ENCODE measurements around the gene SSNA1. TPM values are rescaled to one million over a fixed set of nuclear protein-coding genes. Genes with fewer than 3 reads are reported as not detected.
"Not testable (repeated sequence)": the region's sequence is repeated elsewhere in the genome, so short reads cannot be mapped to it uniquely, and the experiment has no call there.

SSNA1 gene
- polyA plus RNA-seq, 1 donor: 53.7 TPM

GRCh38 chr9:137230705-137231371, 42.4 kb downstream of the SSNA1 start, which contains the start of gene SLC34A3:
SLC34A3 (plus strand) TSS chr9:137230901; CDS start chr9:137231703, 802 bp downstream.
- no peak for DNase-seq (ENCODE audit: low read depth)

GRCh38 chr9:137231372-137232039, 43.0 kb downstream of the SSNA1 start:
- no peak for DNase-seq (ENCODE audit: low read depth)

GRCh38 chr9:137232101-137232500, 43.6 kb downstream of the SSNA1 start:
- DNase-seq (ENCODE audit: low read depth): no peak

- DNase-seq (ENCODE audit: low read depth): no peak
Observed at GRCh38 chr9:137232510-137232909, 44.0 kb downstream of the SSNA1 start.

GRCh38 chr9:137233143-137233980, 44.9 kb downstream of the SSNA1 start:
- no peak for DNase-seq (ENCODE audit: low read depth)

- no peak for DNase-seq (ENCODE audit: low read depth)
Observed at GRCh38 chr9:137234055-137234697, 45.7 kb downstream of the SSNA1 start.

- no peak for DNase-seq (ENCODE audit: low read depth)
Observed at GRCh38 chr9:137234758-137235423, 46.4 kb downstream of the SSNA1 start.

GRCh38 chr9:137235424-137236237, 47.2 kb downstream of the SSNA1 start:
- DNase-seq (ENCODE audit: low read depth): no peak

GRCh38 chr9:137236238-137236935, 47.9 kb downstream of the SSNA1 start:
- no peak for DNase-seq (ENCODE audit: low read depth)

GRCh38 chr9:137236936-137237421, 48.5 kb downstream of the SSNA1 start:
- DNase-seq (ENCODE audit: low read depth): no peak

GRCh38 chr9:137237759-137238726, 49.6 kb downstream of the SSNA1 start:
- no peak for DNase-seq (ENCODE audit: low read depth)

- DNase-seq (ENCODE audit: low read depth): not testable (repeated sequence)
Observed at GRCh38 chr9:137239541-137240200, 51.2 kb downstream of the SSNA1 start.

Other genes starting within 250 kb of the SSNA1 start
- 41.2 TPM for gene FBXW5, start 243.9 kb upstream of the SSNA1 start, polyA plus RNA-seq (ENCODE audit: insufficient read length)
- 0.32 TPM for gene C8G, start 243.4 kb upstream of the SSNA1 start, polyA plus RNA-seq (ENCODE audit: insufficient read length)
- 0.71 TPM for gene LCN12, start 236.4 kb upstream of the SSNA1 start, polyA plus RNA-seq (ENCODE audit: insufficient read length)
- 21.9 TPM for gene PTGDS, start 211.2 kb upstream of the SSNA1 start, polyA plus RNA-seq (ENCODE audit: insufficient read length)
- 0.61 TPM for gene LCNL1, start 205.7 kb upstream of the SSNA1 start, polyA plus RNA-seq (ENCODE audit: insufficient read length)
- gene PAXX, start 196.3 kb upstream of the SSNA1 start, polyA plus RNA-seq (ENCODE audit: insufficient read length): 22.8 TPM
- 0.42 TPM for gene CLIC3, start 192.1 kb upstream of the SSNA1 start, polyA plus RNA-seq (ENCODE audit: insufficient read length)
- gene ABCA2, start 160.4 kb upstream of the SSNA1 start, polyA plus RNA-seq (ENCODE audit: insufficient read length): 16.5 TPM
- gene FUT7, start 156.6 kb upstream of the SSNA1 start, polyA plus RNA-seq (ENCODE audit: insufficient read length): 0.08 TPM
- 40.9 TPM for gene NPDC1, start 142.5 kb upstream of the SSNA1 start, polyA plus RNA-seq (ENCODE audit: insufficient read length)
- gene ENTPD2, start 134.6 kb upstream of the SSNA1 start, polyA plus RNA-seq (ENCODE audit: insufficient read length): 16.2 TPM
- 3.6 TPM for gene SAPCD2, start 118.1 kb upstream of the SSNA1 start, polyA plus RNA-seq (ENCODE audit: insufficient read length)
- 1.9 TPM for gene UAP1L1, start 111.2 kb upstream of the SSNA1 start, polyA plus RNA-seq (ENCODE audit: insufficient read length)
- gene MAN1B1, start 101.7 kb upstream of the SSNA1 start, polyA plus RNA-seq (ENCODE audit: insufficient read length): 38.6 TPM
- 21.7 TPM for gene DPP7, start 73.9 kb upstream of the SSNA1 start, polyA plus RNA-seq (ENCODE audit: insufficient read length)
- gene GRIN1, start 49.5 kb upstream of the SSNA1 start, polyA plus RNA-seq (ENCODE audit: insufficient read length): not detected
- 0.11 TPM for gene LRRC26, start 18.6 kb upstream of the SSNA1 start, polyA plus RNA-seq (ENCODE audit: insufficient read length)
- gene TMEM210, start 16.6 kb upstream of the SSNA1 start, polyA plus RNA-seq (ENCODE audit: insufficient read length): not detected
- 30.4 TPM for gene ANAPC2, start 116 bp upstream of the SSNA1 start, polyA plus RNA-seq (ENCODE audit: insufficient read length)
- gene TPRN, start 12.1 kb downstream of the SSNA1 start, polyA plus RNA-seq (ENCODE audit: insufficient read length): 10.9 TPM
- 33.0 TPM for gene TMEM203, start 17.0 kb downstream of the SSNA1 start, polyA plus RNA-seq (ENCODE audit: insufficient read length)
- 7.0 TPM for gene NDOR1, start 17.0 kb downstream of the SSNA1 start, polyA plus RNA-seq (ENCODE audit: insufficient read length)
- gene RNF208, start 33.6 kb downstream of the SSNA1 start, polyA plus RNA-seq (ENCODE audit: insufficient read length): 2.5 TPM
- gene CYSRT1, start 36.5 kb downstream of the SSNA1 start, polyA plus RNA-seq (ENCODE audit: insufficient read length): 2.4 TPM
- gene RNF224, start 38.8 kb downstream of the SSNA1 start, polyA plus RNA-seq (ENCODE audit: insufficient read length): 2.4 TPM
- 1.5 TPM for gene SLC34A3, start 42.2 kb downstream of the SSNA1 start, polyA plus RNA-seq (ENCODE audit: insufficient read length)
- gene TUBB4B, start 52.6 kb downstream of the SSNA1 start, polyA plus RNA-seq (ENCODE audit: insufficient read length): 146 TPM
- 0.18 TPM for gene STPG3, start 62.6 kb downstream of the SSNA1 start, polyA plus RNA-seq (ENCODE audit: insufficient read length)
- gene NELFB, start 66.7 kb downstream of the SSNA1 start, polyA plus RNA-seq (ENCODE audit: insufficient read length): 45.6 TPM
- gene TOR4A, start 89.0 kb downstream of the SSNA1 start, polyA plus RNA-seq (ENCODE audit: insufficient read length): 7.6 TPM
- 3.8 TPM for gene NRARP, start 113.6 kb downstream of the SSNA1 start, polyA plus RNA-seq (ENCODE audit: insufficient read length)
- 13.0 TPM for gene EXD3, start 234.5 kb downstream of the SSNA1 start, polyA plus RNA-seq (ENCODE audit: insufficient read length)
- gene NOXA1, start 234.7 kb downstream of the SSNA1 start, polyA plus RNA-seq (ENCODE audit: insufficient read length): 2.2 TPM

Data from forelimb muscle (tissue), 1 donor.